A673 (cell line): Measurements from ENCODE around the gene PES1. TPM values are rescaled to one million over a fixed set of nuclear protein-coding genes. Genes with fewer than 3 reads are reported as not detected.

Source experiments
- BruUV-seq: library from RNA; stranded (reverse); fragments of 400-500 nt; replicated peaks from 2 replicates; lab custom pipeline; 2021; lab: Mats Ljungman, UMichigan
- CTCF ChIA-PET: fragments of 300-600 bp; sonication (Branson Sonifier 250); formaldehyde crosslinking; loops from one replicate; lab custom pipeline; 2022; ENCODE audit warnings: antibody characterized with exemption; lab: Charles Lee
- POLR2A ChIA-PET: fragments of 300-600 bp; sonication (Branson Sonifier 250); formaldehyde crosslinking; loops from one replicate; lab custom pipeline; 2022; ENCODE audit warnings: antibody characterized with exemption; ENCODE audit not compliant: low non-redundant PET; lab: Charles Lee
- DNase-seq: peaks from one replicate; pipeline ENCODE4 v3.0.0-alpha.2; 2015; ENCODE audit warnings: low spot score
- H3K27ac ChIP-seq: fragments of 200-600 bp; sonication (generic); 2 replicates; pipeline ENCODE4 v1.5.1; 2016; ENCODE audit warnings: mixed run types, low read depth, mild to moderate bottlenecking, mixed read lengths, antibody characterized with exemption, low read length; ENCODE audit not compliant: poor library complexity, severe bottlenecking
- H3K27me3 ChIP-seq: fragments of 200-600 bp; sonication (generic); replicated peaks from 2 replicates; pipeline ENCODE4 v1.6.1; 2017; ENCODE audit warnings: mixed run types, low read depth, mild to moderate bottlenecking, mixed read lengths, antibody characterized with exemption, low read length; ENCODE audit not compliant: insufficient read depth, poor library complexity
- H3K36me3 ChIP-seq: fragments of 200-600 bp; sonication (generic); 2 replicates; pipeline ENCODE4 v1.6.1; 2016; ENCODE audit warnings: mixed run types, mild to moderate bottlenecking, mixed read lengths, antibody characterized with exemption, low read length; ENCODE audit not compliant: insufficient read depth, poor library complexity, severe bottlenecking
- H3K4me1 ChIP-seq: fragments of 200-600 bp; sonication (generic); 2 replicates; pipeline ENCODE4 v1.6.1; 2017; ENCODE audit warnings: mixed run types, mild to moderate bottlenecking, mixed read lengths, antibody characterized with exemption, low read length; ENCODE audit not compliant: insufficient read depth, poor library complexity, severe bottlenecking
- H3K4me3 ChIP-seq: fragments of 200-600 bp; sonication (generic); 2 replicates; pipeline ENCODE4 v1.5.1; 2016; ENCODE audit warnings: low read depth, mixed run types, mild to moderate bottlenecking, mixed read lengths, low read length; ENCODE audit not compliant: poor library complexity, severe bottlenecking
- H3K9me3 ChIP-seq: fragments of 200-600 bp; sonication (generic); 2 replicates; pipeline ENCODE4 v1.6.1; 2016; ENCODE audit warnings: mixed run types, low read depth, mild to moderate bottlenecking, mixed read lengths, antibody characterized with exemption, low read length; ENCODE audit not compliant: poor library complexity, severe bottlenecking
- CTCF ChIP-seq: fragments of 300-800, 200-600 bp; sonication (generic); conservative IDR thresholded peaks from 2 replicates; pipeline ENCODE4 v1.5.1; 2017; ENCODE audit warnings: low read depth, mild to moderate bottlenecking, antibody characterized with exemption, low read length, moderate library complexity, mixed read lengths
- EZH2 ChIP-seq: fragments of 200-600 bp; sonication (generic); IDR thresholded peaks from 2 replicates; pipeline ENCODE4 v1.6.1; 2017; ENCODE audit warnings: borderline replicate concordance, low read depth, mild to moderate bottlenecking, mixed read lengths, antibody characterized with exemption, low read length; ENCODE audit not compliant: poor library complexity, severe bottlenecking
- intact Hi-C: fragments of 100-400 bp; cut with micrococcal nuclease; formaldehyde crosslinking; loops from one replicate; pipeline ENCODE4 v1.10.0; 2022; ENCODE audit not compliant: unreplicated experiment
- total RNA-seq: library from RNA; stranded (reverse); gene quantifications from 2 replicates; pipeline ENCODE4 v1.2.3, GENCODE V29; 2021

PES1 gene
- total RNA-seq, 1 experiment from 2014 or later = 175 TPM

DNA sequence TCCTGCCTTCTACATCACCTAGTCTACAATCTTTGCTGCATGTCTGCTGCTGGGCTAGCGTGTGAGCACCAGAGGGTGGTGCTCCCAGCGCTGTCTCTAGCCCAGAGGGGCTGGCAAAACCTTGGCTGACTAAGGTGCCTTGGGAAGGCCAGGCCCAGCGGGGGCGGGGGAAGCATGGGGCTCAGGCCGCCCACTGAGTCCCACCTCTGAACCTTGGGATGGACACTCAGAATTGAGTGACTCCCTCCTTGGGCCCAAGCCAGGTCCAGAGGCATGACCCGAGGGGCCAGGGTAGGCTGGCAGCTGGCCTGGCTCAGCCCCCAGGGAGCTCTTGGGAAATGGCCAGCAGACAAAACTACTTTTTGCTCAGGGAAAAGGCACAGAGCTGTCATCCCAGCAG is 9.7 kb downstream of the PES1 start:
- no peak for TF ChIP-seq CTCF
- TF ChIP-seq EZH2 = no peak
- H3K4me1 ChIP-seq = no peaks in the 10 kb centered on the region
- H3K4me3 ChIP-seq = no peak overlapping the region
- intact Hi-C loops = no loop called here
- no peak overlapping the region for H3K27ac ChIP-seq
- POLR2A ChIA-PET = no interaction called here
- BruUV-seq = no TSS peak
- no peak for DNase-seq
- CTCF ChIA-PET = no interaction called here
- no peaks in the 10 kb centered on the region for H3K27me3 ChIP-seq
- no peaks in the 10 kb centered on the region for H3K9me3 ChIP-seq
- peaks cover 96% of the 10 kb centered on the region for H3K36me3 ChIP-seq

GRCh38 chr22:30580896-30581295 is 10.8 kb downstream of the PES1 start:
- TF ChIP-seq EZH2 = no peak
- no TSS peak for BruUV-seq

GRCh38 chr22:30578481-30578880 is 13.2 kb downstream of the PES1 start:
- no peaks in the 10 kb centered on the region for H3K9me3 ChIP-seq
- DNase-seq = no peak
- ChIA-PET POLR2A (no interaction called here), CTCF (interaction anchor here (0.6 kb wide), 1 partner anchor 38 kb away, joined by 5 read pairs; no protein-coding TSS in a partner anchor)
- no peaks in the 10 kb centered on the region for H3K27me3 ChIP-seq
- no peak for TF ChIP-seq CTCF
- TF ChIP-seq EZH2 = no peak
- BruUV-seq = no TSS peak
- intact Hi-C loops = no loop called here
- no peak overlapping the region for H3K4me3 ChIP-seq
- H3K4me1 ChIP-seq = no peaks in the 10 kb centered on the region
- no peak overlapping the region for H3K27ac ChIP-seq
- peaks cover 73% of the 10 kb centered on the region for H3K36me3 ChIP-seq

More at GRCh38 chr22:30580896-30581295, 10.8 kb downstream of the PES1 start:
- CTCF ChIA-PET = no interaction called here
- no peak for DNase-seq
- POLR2A ChIA-PET = no interaction called here
- peaks cover 96% of the 10 kb centered on the region for H3K36me3 ChIP-seq
- no peaks in the 10 kb centered on the region for H3K9me3 ChIP-seq
- H3K4me1 ChIP-seq = no peaks in the 10 kb centered on the region
- H3K4me3 ChIP-seq = no peak overlapping the region
- no peak overlapping the region for H3K27ac ChIP-seq
- intact Hi-C loops = no loop called here
- H3K27me3 ChIP-seq = no peaks in the 10 kb centered on the region

DNA sequence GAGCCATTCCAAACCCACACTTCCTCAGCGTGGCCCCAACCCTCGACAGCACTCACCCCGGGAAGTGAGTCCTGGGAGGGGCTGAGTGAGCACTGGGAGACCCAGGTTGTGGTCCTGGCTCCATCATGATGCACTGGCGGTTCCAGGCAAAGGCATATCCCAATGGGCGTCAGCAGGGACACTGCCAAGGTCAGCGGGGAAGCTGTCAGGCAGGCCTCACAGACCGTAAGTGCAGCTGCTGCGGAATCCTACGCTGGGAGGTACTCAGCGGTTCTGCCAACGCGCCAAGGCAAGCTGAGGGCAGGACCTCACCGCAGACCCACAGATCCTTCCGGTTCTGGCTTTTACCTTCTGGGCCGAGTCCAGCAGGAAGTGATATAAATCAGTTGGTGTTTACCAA is 15.9 kb downstream of the PES1 start:
- ChIA-PET CTCF (no interaction called here), POLR2A (no interaction called here)
- DNase-seq = no peak
- Histone ChIP-seq H3K4me3 (no peak overlapping the region), H3K9me3 (no peaks in the 10 kb centered on the region), H3K27me3 (no peaks in the 10 kb centered on the region), H3K36me3 (peaks cover 47% of the 10 kb centered on the region), H3K27ac (no peak overlapping the region), H3K4me1 (no peaks in the 10 kb centered on the region)
- intact Hi-C loops = no loop called here
- TF ChIP-seq CTCF = no peak
- TF ChIP-seq EZH2 = no peak
- BruUV-seq = no TSS peak
